NCI-H524 (cell line): ENCODE data around the gene FAM76B.

Experiments
- DNase-seq, 2 experiments: peaks; one replicate each; lab custom pipeline; 2025; lab: John Stamatoyannopoulos, UW

FAM76B gene

GRCh38 chr11:95732930-95733602 lies 56.5 kb downstream of the FAM76B start:
- DNase-seq, result no peak

GRCh38 chr11:95729462-95729861 lies 60.1 kb downstream of the FAM76B start:
- no peak for DNase-seq

- DNase-seq, result no peak
Observed at GRCh38 chr11:95728790-95729189, 60.8 kb downstream of the FAM76B start.

GRCh38 chr11:95728094-95728493 lies 61.5 kb downstream of the FAM76B start:
- no peak for DNase-seq

GRCh38 chr11:95727620-95728019 lies 62.0 kb downstream of the FAM76B start:
- DNase-seq, result no peak

DNA sequence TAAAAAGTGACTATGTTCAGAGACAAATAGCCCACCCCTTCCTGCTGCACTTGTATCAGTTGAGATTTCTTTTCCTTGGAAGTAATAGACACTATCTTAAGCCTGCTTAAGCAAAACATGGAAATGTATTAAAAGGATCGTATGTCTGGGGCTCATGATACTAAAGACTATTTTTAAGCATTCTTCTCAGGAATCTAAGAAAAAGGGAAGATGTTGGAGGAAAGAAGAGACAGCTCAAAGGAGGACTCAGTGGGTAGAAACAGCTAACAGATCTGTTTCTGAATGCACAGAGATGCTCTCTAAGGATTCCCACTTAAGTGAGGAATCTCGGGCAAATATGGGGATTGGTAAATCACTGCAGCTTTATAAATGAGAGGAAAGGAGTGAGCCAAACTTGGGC lies 62.5 kb downstream of the FAM76B start:
- DNase-seq, result no peak

GRCh38 chr11:95725196-95725595 lies 64.4 kb downstream of the FAM76B start:
- no peak for DNase-seq

- DNase-seq, result no peak
Observed at GRCh38 chr11:95723361-95723942, 66.1 kb downstream of the FAM76B start.

DNA sequence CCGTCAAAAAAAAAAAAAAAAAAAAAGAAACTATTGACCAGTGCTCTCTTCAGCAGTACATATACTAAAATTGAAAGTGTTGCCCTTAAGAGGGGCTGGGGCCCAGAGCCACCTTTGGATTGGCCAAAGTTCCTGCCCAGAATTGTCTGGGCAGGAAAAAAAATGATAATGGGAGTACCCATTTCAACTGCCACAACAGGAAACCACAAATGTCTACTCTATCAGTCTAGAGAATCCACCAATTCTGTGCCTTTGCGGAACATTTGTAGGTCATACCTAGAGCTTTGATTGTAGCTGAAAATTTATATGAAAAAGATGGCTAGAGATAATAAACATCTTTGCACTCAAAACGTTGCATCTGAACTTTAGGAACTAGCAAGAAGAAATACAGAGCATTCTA lies 69.4 kb downstream of the FAM76B start:
- no peak for DNase-seq
